ENCODE measurements around the gene BCL7B.
"Not testable (repeated sequence)": the region's sequence is repeated elsewhere in the genome, so short reads cannot be mapped to it uniquely, and the experiment has no call there.

DNA sequence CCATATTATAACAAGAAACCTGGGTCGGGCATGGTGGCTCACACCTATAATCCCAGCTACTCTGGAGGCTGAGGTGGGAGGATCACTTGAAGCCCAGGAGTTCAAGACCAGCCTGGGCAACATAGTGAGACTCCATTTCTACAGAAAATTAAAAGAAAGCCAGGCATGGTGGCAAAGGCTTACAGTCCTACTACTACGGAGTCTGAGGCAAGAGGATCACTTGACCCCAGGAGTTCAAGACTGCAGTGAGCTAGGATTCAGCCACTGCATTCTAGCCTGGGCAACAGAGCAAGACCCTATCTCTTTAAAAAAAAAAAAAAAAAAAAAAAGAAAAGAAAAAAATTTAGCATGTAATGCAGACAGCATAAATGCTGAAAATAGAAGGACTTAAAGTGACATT, 19.0 kb downstream of the BCL7B start:
- not testable (repeated sequence) for TF ChIP-seq POLR2AphosphoS5, POLR2A (IDR thresholded peaks at IDR 0.05)
- TF ChIP-seq, protein P1, sequence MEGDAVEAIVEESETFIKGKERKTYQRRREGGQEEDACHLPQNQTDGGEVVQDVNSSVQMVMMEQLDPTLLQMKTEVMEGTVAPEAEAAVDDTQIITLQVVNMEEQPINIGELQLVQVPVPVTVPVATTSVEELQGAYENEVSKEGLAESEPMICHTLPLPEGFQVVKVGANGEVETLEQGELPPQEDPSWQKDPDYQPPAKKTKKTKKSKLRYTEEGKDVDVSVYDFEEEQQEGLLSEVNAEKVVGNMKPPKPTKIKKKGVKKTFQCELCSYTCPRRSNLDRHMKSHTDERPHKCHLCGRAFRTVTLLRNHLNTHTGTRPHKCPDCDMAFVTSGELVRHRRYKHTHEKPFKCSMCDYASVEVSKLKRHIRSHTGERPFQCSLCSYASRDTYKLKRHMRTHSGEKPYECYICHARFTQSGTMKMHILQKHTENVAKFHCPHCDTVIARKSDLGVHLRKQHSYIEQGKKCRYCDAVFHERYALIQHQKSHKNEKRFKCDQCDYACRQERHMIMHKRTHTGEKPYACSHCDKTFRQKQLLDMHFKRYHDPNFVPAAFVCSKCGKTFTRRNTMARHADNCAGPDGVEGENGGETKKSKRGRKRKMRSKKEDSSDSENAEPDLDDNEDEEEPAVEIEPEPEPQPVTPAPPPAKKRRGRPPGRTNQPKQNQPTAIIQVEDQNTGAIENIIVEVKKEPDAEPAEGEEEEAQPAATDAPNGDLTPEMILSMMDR (IDR thresholded peaks at IDR 0.05), result not testable (repeated sequence)

Measured in breast epithelium (tissue), 3 donors.